NCI-H345 (cell line): ENCODE data around the gene MUC21.
A peak's percentile ranks its signal among the peaks of the same experiment; 100 is the strongest.

Source experiments
- DNase-seq: peaks from one replicate; lab custom pipeline; 2025; lab: John Stamatoyannopoulos, UW

Gene MUC21

DNA sequence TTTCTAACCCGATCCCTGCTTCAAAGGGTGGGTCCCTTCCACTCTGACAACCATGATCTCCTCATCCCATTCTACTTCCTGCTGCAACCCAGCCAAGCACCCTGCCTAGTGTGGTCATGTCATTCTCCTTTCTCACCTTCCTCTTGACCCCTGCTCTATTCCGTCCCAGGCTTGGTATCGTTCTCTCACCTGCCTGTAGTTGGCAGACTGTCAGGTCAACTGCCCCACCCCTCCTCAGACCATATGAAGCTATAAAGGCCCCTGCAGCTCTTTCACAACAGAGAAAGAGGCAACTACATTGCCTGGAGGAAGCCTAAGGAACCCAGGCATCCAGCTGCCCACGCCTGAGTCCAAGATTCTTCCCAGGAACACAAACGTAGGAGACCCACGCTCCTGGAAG, at the start of gene MUC21:
Gene MUC21 (plus strand): TSS at position 280 of the 400 bp plus-strand sequence. CDS start 241 bp downstream, outside the sequence.
- no peak for DNase-seq

DNA sequence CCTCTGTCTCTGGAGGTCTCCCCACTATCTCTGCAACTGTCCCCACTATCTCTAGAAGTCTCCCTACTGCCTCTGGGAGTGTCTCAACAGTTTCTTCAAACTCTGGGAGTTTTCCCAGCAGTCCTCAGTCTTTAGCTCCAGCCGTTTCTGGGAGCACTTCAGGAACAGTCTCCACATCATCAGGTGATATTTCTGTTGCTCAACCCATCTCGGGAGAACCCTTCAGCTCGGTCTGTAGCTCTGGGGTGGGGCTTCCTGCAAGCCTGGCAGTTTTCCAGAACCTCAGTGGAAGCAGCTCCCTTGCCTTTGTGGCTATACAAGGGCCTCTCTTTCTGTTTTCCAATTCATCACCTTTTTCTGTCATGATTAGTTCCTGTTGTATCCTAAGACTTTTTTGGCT, 48.5 kb upstream of the MUC21 start:
- DNase-seq, result peak; percentile 53

DNA sequence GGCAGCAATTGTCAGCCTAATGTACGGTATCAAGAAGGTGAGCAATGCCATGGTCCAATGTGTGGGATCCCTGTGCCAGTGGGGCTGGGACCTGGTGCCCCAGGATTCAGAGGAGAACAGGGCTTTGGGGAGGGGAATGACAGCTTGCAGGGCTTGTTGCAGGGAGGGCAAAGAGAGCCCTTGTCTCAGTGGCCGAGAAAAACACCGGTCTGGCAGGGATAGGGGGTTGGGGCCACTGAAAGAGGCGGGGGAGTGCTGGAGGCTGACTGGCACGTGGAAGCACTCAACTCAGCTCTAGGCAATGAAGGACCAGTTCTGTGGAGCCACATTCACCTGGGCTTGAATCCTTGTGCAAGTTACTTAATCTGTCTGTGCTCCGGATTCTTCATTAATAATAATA, 46.3 kb upstream of the MUC21 start:
- DNase-seq, result no peak

DNA sequence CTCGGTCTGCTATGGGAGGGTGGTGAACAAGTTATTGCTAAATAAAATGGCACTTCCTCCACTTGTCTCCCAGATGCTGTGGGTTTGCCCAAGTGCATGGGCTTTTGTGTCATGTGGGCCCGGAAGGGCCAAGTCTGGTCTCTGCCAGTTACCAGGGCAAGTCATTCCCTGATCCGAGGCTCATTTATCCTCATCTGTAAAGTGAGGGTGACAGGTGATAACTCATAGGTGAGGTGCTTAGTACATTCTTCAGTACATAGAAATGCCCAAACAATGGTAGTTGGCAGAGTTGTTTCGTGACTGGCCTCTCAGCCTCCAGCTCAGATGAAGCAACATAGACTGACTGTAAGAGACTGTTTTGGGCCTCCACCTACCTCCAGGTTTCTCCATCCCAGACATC, 44.8 kb upstream of the MUC21 start:
- DNase-seq, result no peak

DNA sequence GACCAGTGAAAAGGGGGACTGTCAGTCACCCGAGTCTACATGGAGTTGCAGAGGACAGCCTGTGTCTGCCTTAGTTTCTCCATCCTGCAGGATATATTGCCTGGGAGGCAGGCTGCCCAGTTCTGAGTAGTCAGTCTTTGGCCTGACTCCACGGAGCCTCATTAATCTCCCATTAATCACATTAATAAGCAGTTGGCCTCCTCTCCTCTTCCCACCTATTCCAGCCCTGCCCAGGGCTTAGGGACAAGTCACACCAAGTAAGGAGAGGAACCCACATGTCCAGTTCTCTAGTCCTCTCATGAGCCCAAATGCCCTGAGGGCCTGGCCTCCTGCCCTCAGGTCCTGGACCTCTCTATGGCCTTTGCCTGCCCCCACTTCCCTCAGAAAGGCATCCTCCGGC, 44.0 kb upstream of the MUC21 start:
- DNase-seq, result no peak

DNA sequence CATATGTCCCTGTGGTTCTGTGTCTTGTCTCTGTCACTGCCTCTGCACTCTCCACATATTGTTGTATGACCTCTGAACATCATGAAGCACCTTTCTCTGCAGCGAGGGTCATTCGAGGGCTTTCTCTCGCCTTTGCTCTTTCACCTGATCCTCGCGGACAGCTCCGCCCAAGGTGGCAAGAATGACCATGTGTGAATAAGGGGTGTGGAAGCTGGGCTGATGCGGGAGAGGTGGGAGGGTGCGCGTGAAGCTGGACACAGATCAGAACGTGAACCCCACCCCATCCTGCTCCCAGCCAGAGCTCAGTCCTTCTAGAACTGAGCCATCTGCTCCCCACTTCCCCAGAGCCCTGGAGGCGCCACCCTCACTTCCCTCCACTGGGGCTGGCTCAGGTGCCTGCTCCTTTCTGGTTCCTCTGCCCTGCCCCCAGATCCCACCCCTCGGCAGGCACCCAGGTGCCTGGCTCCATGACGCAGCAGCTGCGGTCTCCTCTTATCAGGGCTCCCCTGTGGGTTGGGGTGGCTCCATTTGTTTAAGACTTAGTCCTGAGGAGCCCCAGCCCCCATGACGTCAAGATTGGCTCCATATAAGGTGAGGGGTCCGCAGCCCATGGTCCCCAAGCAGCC, 43.0 kb upstream of the MUC21 start, which contains the start of gene MUCL3:
Gene MUCL3 (plus strand): TSS at position 613 of the 626 bp plus-strand sequence. CDS start 27 bp downstream, outside the sequence.
- no peak for DNase-seq

DNA sequence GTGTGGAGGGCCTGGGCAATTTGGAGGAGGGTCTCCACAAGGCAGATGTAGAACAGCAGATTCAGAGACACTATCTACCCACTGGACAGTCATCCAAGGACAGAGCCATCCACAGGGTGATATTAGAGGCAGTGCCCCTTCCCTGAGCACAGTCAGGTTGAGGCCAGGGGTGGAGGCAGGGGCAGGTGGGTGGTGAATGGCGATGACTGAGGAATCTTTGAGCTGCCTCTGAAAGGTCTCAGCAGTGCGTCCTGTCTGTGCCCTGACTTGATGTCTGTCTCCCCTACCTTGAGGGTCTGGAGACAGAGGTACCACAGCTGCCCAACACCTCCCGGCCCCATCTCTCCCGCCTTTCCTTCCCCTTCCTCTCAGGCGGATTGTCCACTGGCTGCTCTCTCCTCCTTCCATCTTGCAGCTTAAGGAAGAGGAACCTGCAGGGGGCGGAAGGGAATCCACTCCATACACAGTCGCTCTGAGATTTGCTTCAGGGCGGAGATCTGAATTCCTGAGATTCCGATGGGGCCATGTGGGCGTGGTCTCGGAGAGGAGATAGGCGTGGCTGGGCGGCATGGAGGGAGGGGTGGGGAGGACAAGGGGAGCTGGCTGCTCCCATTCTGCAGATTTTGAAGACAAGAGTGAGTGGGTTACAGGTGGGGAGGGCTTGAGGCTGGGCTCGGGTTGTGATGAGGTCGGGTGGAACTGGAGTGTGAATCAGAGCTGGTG, 41.0 kb upstream of the MUC21 start:
- DNase-seq, result no peak

DNA sequence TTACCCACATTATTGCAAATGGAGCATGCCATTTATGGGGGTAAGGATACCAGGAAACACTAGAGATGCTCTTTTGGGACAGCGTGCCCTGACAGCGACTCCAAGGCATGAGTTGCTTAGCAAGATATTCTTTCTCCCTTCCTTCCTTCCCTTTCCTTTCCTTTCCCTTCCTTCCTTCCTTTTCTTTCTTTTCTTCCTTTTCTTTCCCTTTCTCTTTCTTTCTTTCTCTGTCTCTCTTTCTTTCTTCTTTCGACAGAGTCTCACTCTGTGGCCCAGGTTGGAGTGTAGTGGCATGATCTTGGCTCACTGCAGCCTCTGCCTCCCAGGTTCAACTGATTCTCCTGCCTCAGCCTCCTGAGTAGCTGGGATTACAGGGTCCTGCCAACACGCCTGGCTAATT, 39.5 kb upstream of the MUC21 start:
- DNase-seq, result no peak

DNA sequence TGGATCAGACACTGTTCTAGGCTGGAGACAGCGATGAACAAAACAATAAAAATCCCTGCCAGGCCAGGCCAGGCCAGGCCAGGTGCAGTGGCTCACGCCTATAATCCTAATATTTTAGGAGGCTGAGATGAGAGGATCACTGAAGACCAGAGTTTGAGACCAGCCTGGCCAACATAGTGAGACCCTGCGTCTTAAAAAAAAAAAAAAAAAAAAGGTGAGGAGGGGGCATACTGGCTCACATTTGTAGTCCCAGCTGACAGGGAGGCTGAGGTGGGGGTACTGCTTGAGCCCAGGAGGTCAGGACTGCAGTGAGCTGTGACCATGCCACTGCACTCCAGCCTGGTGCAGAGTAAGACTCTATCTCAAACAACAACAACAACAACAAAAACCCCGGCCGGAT, 38.2 kb upstream of the MUC21 start:
- no peak for DNase-seq

DNA sequence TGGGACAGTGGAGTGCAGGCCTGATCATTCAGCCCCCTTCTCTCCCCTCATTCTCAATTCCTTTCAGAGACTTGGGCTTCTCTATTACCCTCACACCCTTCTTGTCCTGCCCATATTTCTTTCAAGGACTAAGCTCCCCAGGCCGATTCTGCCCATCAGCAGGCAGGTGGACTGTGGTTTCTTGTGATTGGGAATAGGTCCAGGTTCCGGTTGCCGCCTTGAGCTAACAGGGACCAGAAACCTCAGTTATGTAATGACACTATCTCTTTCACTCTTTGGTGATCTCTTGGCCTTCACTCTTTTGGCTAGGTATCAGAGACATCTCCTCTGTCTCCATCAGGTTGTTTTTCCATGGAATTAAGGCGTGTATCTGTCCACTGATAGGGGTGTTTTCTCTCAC, 36.3 kb upstream of the MUC21 start:
- DNase-seq, result no peak

DNA sequence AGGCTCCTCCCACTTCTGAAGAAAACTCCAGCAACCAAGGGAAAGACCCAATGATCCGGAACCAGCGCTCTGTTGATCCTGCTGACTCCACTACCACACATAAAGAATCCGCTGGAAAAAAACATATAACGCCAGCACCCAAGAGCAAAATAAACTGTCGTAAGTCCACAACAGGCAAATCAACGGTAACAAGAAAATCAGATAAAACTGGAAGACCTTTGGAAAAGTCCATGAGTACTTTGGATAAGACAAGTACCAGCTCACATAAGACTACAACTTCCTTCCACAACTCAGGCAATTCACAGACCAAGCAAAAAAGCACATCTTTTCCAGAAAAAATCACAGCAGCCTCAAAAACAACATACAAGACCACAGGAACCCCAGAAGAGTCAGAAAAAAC, 34.7 kb upstream of the MUC21 start:
- no peak for DNase-seq

DNA sequence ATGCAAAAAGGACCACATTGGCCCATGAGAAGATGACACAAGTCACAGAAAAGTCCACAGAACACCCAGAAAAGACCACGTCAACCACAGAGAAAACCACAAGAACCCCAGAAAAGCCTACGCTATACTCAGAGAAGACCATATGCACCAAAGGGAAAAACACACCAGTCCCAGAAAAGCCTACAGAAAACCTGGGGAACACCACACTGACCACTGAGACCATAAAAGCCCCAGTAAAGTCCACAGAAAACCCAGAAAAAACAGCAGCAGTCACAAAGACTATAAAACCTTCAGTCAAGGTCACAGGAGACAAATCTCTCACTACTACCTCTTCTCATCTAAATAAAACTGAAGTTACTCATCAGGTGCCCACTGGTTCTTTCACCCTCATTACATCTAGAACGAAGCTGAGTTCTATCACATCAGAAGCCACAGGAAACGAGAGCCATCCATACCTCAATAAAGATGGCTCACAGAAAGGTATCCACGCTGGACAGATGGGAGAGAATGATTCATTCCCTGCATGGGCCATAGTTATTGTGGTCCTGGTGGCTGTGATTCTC, 31.5 kb upstream of the MUC21 start:
- DNase-seq, result no peak

DNA sequence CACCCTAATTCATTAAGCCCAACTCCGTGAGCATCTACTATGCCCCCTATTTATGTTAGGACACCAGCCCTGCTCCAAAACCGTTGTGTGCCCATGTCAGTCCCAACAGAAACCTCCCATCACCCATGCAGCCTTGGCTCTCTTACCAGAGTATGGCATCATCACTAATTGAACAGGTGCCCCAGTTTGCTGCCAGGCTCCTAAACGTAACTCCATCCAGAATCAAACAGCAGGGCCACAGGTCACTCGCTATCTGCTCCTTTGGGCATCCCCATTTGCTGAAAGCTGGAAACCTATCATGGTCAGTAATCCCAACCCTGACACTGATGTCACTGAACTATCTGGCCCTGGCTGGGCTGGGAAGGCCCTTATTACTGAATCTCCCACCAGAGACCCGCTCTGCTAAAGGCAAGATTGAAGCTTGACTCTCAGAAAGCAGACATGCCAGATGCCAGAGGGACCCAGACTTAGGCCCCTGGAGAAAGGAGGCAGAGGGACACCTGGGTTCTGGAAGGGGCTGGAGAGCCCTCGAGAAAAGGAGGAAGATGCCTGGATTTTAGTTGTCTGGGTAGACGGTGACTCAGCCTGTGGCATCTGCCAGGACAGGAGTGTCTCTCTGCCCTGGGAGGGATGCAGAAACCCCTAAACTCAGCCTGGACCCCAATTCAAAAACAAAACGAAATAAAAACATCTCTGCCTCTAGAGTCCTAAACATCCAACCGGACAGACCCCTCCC, 28.7 kb upstream of the MUC21 start:
- DNase-seq, result no peak

DNA sequence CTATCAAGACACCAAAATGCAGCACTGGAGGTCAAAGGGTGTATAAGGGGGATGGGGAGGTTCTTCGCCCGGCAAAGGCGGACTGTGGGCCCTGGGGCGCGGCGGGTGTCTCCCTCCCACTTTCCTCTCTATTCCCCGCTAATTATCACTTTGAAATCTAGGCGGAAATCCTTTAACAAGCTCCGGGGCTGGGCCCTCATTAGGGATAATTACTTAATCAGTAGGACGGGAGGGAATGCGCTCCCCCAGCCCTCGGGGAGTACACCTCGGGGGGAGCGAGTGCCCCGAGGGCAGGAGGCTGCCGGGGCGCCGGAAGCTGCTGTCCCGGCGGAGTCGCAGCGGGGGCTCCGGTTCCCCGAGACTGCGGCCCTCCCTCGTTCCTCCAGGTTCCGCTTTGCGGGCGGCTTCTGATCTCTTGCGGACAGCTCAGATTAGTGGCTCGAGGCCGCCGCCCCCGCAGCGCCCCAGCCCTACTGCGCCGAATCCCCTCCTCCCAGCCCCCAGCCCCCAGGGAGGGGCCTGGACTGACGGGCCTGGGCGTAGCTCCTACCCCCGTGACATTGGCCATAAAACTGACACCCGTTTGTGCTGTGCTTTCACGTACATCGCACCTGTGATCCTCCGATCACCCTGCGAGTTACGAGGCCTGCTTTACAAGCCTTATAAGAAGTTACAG, 28.0 kb upstream of the MUC21 start:
- DNase-seq, result no peak

DNA sequence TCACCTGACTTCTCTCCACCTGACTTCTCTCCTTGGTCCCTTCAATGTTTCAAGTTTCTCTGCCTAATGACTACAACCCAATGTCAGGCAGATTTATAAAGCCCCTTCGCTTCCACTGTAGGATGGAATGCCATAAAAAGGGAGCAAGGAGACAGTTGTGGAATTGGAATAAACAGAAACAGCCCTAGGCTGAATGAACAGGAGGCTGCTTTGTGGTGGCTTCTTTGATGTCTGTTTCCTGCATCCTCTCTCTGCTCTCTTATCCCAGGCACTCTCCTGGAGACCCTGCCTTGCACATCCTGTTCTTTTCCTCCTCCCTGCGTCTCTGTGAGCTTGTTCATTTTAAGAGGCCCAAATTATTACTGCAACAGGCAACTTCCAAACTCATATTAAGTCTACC, 25.8 kb upstream of the MUC21 start:
- no peak for DNase-seq

DNA sequence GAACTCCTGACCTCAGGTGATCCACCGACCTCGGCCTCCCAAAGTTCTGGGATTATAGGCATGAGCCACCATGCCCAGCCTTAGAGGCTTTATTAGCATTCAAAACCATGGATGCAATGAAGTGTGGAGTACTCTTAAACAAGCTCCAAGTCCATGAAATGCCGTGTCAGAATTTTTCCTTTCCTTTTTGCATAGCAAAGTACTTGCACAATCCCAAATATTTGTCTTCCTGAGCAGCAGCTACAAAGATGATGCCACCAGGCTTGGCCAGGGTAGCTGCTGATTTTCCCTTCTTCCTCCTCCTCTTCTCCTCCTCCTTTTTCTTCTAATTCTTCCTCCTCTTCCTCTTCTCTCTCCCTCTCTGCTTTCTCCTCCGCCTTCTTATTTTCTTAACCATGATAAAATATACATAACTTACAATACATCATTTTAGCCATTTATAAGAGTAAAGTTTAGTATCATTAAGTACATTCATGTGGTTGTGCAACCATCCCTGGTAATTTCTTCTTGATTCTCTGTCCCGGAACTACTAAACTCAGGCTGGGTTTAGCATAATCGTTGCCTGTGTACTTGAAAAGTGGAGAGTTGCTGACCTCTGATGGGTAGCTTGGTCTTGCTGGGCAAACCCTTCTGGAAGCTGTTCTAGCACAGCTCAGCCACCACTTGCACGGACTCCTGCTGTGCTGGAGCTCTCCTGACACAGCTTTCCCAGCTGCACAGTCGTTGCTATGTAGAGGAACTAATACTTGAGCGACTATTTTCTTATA, 22.4 kb upstream of the MUC21 start:
- DNase-seq, result no peak

DNA sequence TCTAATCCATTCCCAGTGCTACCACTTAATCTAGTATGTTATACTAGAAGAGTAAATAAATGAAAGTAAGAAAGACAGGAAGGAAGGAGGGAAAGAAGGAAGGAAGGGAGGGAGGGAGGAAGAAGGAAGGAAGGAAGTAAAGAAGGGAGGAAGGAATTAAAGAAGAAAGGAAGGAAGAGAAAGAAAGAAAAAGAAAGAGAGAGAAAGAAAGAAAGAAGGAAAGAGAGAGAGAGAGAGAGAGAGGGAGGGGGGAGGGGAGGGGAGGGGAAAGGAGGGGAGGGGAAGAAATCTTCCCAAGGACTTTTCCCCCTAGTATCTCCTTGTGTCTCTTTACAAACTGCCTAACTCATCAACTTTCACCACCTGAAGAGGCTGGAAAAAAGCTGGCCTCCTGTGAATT, 20.8 kb upstream of the MUC21 start:
- DNase-seq, result no peak

DNA sequence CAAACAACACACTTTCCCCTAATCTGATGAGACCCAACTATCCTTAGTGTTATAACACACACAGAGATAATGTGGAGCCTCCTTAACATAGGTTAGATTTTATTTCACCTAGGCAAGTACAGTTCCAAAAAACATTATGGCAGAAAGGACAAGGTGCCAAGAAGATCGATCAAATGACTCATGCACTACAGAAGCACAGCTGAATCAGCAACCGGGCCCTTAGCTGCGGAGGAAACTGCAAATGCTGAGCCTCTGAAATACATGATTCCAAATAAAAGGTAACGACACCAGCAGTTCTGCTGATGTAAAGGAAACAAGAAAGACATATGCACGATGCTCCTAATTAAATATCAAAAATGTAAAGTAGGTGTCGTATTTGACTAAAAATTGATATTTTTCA, 19.9 kb upstream of the MUC21 start:
- DNase-seq, result no peak

DNA sequence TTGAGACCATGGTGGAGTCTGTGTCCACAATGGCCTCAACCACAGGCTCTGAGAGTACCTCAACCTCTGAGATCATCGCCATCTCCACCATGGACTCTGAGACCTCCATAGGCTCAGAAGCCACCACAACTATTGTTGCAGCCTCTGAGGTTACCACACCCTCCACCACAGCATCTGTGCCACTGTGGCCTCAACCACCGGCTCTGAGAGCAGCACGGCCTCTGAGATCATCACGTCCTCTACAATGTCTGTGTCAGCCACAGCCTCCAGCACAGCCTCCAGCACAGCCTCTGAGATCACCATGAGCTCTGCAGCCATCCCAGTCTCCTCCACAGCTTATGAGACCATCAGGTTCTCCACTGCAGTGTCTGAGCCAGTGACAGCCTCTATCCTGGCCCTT, 19.4 kb upstream of the MUC21 start:
- DNase-seq, result no peak

DNA sequence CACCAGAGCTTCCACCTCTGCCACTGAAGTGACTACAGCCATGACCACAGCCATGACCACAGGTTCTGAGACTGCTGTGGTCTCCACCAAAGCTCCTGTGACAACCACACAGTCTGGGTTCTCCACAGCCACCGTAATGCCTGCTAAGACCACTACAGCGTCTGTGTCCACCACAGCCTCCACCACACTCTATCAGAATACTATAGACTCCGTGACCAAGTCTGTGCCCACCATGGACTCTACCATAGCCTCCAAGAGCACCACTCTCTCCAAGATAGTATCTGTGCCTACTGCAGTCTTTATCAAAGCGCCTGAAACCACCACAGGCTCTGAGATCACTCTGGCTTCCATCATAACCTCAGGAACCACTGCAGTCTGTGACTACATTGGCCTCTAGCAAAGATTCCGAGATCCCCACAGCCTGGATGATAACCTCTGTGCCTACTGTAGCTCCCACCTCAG, 18.3 kb upstream of the MUC21 start:
- no peak for DNase-seq

DNA sequence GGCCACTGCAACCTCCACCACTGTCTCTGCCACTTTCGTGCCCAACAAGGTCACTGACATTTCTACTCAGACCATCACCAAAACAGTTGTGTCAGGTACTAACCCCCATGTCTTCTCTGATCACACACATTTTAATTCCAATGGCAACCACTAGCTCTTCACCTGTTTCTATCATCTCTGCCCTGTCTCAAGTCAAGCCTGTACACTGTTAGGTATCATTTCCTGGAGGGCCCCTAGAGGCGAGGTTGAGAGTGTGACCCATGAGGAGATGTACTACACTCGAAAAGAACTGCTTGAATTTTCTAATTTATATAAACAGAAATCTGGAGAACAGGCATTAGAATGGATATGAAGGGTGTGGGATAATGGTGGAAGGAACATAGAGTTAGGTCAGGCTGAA, 17.4 kb upstream of the MUC21 start:
- DNase-seq, result no peak
